Measurements from ENCODE around the gene LYPD6.

Gene LYPD6

DNA sequence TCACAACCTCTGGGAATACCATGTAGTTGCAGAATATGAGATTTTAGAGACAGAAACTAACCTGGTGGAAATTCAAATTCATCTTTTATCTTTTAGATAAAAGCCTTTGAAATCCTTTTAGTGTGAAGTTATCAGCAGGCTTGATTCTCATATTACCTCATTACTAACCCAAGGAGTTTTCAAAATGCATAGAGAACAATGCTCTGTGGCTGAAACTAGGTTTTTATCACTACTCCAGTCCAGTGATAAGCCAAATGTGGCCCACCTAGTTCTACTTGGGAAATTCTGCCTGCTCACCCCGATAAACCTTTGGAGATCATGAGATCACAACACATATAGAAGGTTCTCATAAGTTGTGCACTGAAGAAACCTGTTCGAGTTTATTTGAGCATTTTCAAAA, 135.5 kb downstream of the LYPD6 start:
- Histone ChIP-seq H3K4me1 (peaks cover 2% of the 10 kb centered on the region), H3K36me3 (ENCODE audit: control insufficient read depth, insufficient read depth, low read length) (no peaks in the 10 kb centered on the region), H3K4me3 (ENCODE audit: low read depth, low read length) (no peak overlapping the region), H3K79me2 (no peaks in the 10 kb centered on the region), H3K9ac (no peak overlapping the region), H3K9me3 (ENCODE audit: control insufficient read depth, low read length) (no peaks in the 10 kb centered on the region), H3K27ac (no peak overlapping the region), H2AFZ (no peak overlapping the region), H3K27me3 (ENCODE audit: control insufficient read depth, insufficient read depth, low read length) (no peaks in the 10 kb centered on the region), H3K4me2 (ENCODE audit: low read length) (no peak overlapping the region)
- TF ChIP-seq, protein P1, sequence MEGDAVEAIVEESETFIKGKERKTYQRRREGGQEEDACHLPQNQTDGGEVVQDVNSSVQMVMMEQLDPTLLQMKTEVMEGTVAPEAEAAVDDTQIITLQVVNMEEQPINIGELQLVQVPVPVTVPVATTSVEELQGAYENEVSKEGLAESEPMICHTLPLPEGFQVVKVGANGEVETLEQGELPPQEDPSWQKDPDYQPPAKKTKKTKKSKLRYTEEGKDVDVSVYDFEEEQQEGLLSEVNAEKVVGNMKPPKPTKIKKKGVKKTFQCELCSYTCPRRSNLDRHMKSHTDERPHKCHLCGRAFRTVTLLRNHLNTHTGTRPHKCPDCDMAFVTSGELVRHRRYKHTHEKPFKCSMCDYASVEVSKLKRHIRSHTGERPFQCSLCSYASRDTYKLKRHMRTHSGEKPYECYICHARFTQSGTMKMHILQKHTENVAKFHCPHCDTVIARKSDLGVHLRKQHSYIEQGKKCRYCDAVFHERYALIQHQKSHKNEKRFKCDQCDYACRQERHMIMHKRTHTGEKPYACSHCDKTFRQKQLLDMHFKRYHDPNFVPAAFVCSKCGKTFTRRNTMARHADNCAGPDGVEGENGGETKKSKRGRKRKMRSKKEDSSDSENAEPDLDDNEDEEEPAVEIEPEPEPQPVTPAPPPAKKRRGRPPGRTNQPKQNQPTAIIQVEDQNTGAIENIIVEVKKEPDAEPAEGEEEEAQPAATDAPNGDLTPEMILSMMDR (IDR thresholded peaks at IDR 0.05), result no peak

DNA sequence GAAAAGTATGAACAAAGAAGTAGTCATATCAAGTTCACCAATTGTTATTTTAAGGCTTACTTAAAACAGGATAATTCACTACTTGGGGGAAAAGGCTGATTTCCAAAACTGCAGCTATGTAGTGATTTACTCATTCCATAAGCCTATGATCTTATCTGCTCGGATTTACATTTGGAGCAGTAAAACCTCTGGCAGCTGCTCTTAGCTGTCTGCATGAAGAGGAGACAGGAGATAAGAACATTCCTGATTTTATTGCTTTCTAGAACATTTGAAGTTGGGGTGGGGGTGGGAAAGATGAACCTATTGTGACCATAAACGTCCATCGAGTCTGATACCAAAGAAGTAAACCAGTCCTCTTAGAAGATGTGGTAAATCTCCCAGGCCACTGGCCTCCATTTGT, 136.2 kb downstream of the LYPD6 start:
- no peaks in the 10 kb centered on the region for H3K79me2 ChIP-seq
- H3K4me2 ChIP-seq (ENCODE audit: low read length), result no peak overlapping the region
- no peak overlapping the region for H2AFZ ChIP-seq
- no peaks in the 10 kb centered on the region for H3K36me3 ChIP-seq (ENCODE audit: control insufficient read depth, insufficient read depth, low read length)
- H3K27ac ChIP-seq, result no peak overlapping the region
- no peak overlapping the region for H3K4me3 ChIP-seq (ENCODE audit: low read depth, low read length)
- no peaks in the 10 kb centered on the region for H3K9me3 ChIP-seq (ENCODE audit: control insufficient read depth, low read length)
- no peak overlapping the region for H3K9ac ChIP-seq
- H3K27me3 ChIP-seq (ENCODE audit: control insufficient read depth, insufficient read depth, low read length), result no peaks in the 10 kb centered on the region
- no peaks in the 10 kb centered on the region for H3K4me1 ChIP-seq
- TF ChIP-seq, protein P1 (IDR thresholded peaks at IDR 0.05), result no peak

DNA sequence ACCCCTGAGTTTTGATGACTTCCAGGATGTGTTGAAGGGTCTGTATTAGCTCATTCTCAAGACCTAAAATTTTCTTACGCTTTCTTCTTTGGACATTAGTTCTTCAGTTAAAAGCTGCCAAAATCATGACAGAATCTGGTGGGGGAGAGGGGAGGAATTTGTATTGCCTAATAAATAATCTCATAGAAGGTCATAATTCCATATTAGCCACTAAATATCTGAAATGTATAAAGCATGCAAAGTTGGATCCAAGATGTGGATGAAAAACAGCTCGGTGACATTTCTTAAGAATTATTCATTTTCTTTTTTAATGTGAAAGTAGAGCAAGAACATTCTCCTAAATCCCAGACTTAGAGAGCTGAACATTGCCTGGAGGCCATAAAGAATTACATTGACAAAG, 137.0 kb downstream of the LYPD6 start:
- Histone ChIP-seq H3K4me3 (ENCODE audit: low read depth, low read length) (no peak overlapping the region), H3K79me2 (no peaks in the 10 kb centered on the region), H3K27me3 (ENCODE audit: control insufficient read depth, insufficient read depth, low read length) (no peaks in the 10 kb centered on the region), H3K9ac (no peak overlapping the region), H2AFZ (no peak overlapping the region), H3K27ac (no peak overlapping the region), H3K36me3 (ENCODE audit: control insufficient read depth, insufficient read depth, low read length) (no peaks in the 10 kb centered on the region), H3K9me3 (ENCODE audit: control insufficient read depth, low read length) (no peaks in the 10 kb centered on the region), H3K4me2 (ENCODE audit: low read length) (no peak overlapping the region), H3K4me1 (no peaks in the 10 kb centered on the region)
- TF ChIP-seq, protein P1 (IDR thresholded peaks at IDR 0.05), result no peak

DNA sequence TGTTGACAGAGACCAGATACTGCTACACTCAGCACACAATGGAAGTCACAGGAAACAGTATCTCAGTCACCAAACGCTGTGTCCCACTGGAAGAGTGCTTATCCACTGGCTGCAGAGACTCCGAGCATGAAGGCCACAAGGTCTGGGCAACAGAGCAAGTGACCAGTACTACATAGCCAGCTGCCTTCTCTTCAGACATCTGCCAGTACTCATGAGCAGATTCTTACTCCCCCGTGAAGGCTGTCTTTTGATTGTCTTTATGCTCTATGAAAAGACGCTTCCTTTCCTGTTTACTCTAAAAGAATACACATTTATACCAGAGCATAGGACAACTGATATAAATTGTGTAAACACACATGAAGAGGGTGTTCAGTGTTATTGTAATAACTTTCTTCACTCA, 138.2 kb downstream of the LYPD6 start:
- Histone ChIP-seq H3K4me3 (ENCODE audit: low read depth, low read length) (no peak overlapping the region), H3K36me3 (ENCODE audit: control insufficient read depth, insufficient read depth, low read length) (no peaks in the 10 kb centered on the region), H3K9ac (no peak overlapping the region), H3K79me2 (no peaks in the 10 kb centered on the region), H3K4me1 (no peaks in the 10 kb centered on the region), H3K27ac (no peak overlapping the region), H3K27me3 (ENCODE audit: control insufficient read depth, insufficient read depth, low read length) (no peaks in the 10 kb centered on the region), H2AFZ (no peak overlapping the region), H3K4me2 (ENCODE audit: low read length) (no peak overlapping the region), H3K9me3 (ENCODE audit: control insufficient read depth, low read length) (no peaks in the 10 kb centered on the region)
- TF ChIP-seq, protein P1 (IDR thresholded peaks at IDR 0.05), result no peak

DNA sequence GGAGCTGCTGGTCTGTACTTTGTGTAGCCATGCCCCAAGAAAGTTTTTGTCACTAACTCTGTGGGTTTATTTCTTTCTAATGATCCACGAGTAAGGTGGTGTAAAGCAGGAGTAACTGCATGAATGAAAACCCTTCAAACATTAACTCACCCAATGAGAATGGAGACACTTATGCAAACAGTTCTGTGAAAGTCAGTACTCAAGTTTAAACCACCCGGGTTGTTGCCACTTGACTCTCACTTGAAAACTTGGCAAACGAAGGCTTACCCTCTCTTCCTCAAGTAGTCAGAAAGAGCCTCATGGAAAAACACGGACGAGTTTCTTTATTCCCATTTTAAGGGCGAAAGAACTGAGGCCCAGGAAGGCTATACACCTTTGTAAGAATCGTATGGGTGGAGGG, 139.7 kb downstream of the LYPD6 start:
- Histone ChIP-seq H3K9ac (no peak overlapping the region), H3K4me2 (ENCODE audit: low read length) (no peak overlapping the region), H3K4me3 (ENCODE audit: low read depth, low read length) (no peak overlapping the region), H3K27me3 (ENCODE audit: control insufficient read depth, insufficient read depth, low read length) (no peaks in the 10 kb centered on the region), H2AFZ (no peak overlapping the region), H3K79me2 (no peaks in the 10 kb centered on the region), H3K9me3 (ENCODE audit: control insufficient read depth, low read length) (no peaks in the 10 kb centered on the region), H3K4me1 (no peaks in the 10 kb centered on the region), H3K36me3 (ENCODE audit: control insufficient read depth, insufficient read depth, low read length) (no peaks in the 10 kb centered on the region), H3K27ac (no peak overlapping the region)
- TF ChIP-seq, protein P1 (IDR thresholded peaks at IDR 0.05), result no peak
